ENCODE measurements around the gene B4GALNT4. TPM values are rescaled to one million over a fixed set of nuclear protein-coding genes. Genes with fewer than 3 reads are reported as not detected.
A peak's percentile ranks its signal among the peaks of the same experiment; 100 is the strongest.
"Not testable (repeated sequence)": the region's sequence is repeated elsewhere in the genome, so short reads cannot be mapped to it uniquely, and the experiment has no call there.

B4GALNT4 gene
- polyA plus RNA-seq, 5 donors = 40.1 to 62.6 (median 57.2) TPM

- DNase-seq = no peak
Observed at GRCh38 chr11:357582-357981, 11.7 kb upstream of the B4GALNT4 start.

GRCh38 chr11:358129-358800 lies 11.0 kb upstream of the B4GALNT4 start:
- no peak for DNase-seq

GRCh38 chr11:359181-359714 lies 10.1 kb upstream of the B4GALNT4 start:
- DNase-seq = no peak

- no peak for DNase-seq
Observed at GRCh38 chr11:360326-361280, 8.7 kb upstream of the B4GALNT4 start.

- no peak for DNase-seq
Observed at GRCh38 chr11:362642-363442, 6.5 kb upstream of the B4GALNT4 start.

GRCh38 chr11:363443-363805 lies 5.9 kb upstream of the B4GALNT4 start:
- not testable (repeated sequence) for DNase-seq

GRCh38 chr11:363948-364761 lies 5.1 kb upstream of the B4GALNT4 start:
- no peak for DNase-seq

- DNase-seq = no peak
Observed at GRCh38 chr11:364991-365725, 4.1 kb upstream of the B4GALNT4 start.

GRCh38 chr11:365831-366230 lies 3.5 kb upstream of the B4GALNT4 start:
- no peak for DNase-seq

GRCh38 chr11:367956-368413 lies 1.3 kb upstream of the B4GALNT4 start:
- no peak for DNase-seq

GRCh38 chr11:368414-369335 lies 624 bp upstream of the B4GALNT4 start:
- DNase-seq = peak in 1 of 2 donors; percentile 27

GRCh38 chr11:370070-370941 lies 1.0 kb downstream of the B4GALNT4 start:
- peak in 1 of 2 donors; percentile 25 for DNase-seq

GRCh38 chr11:371051-371450 lies 1.8 kb downstream of the B4GALNT4 start:
- no peak for DNase-seq

- no peak for DNase-seq
Observed at GRCh38 chr11:371716-372590, 2.7 kb downstream of the B4GALNT4 start.

- no peak for DNase-seq
Observed at GRCh38 chr11:372809-373715, 3.8 kb downstream of the B4GALNT4 start.

Data from right lung (tissue), 5 donors.